Heart left ventricle (tissue), 13 donors: ENCODE measurements around the gene ESYT3.

Experiments
- CTCF ChIP-seq, 12 donors: fragments of 200-600 bp; sonication (generic) in 4 of 12; IDR thresholded peaks; one replicate each; pipeline versions ENCODE4 v1.5.0 to v1.8.0; 2018 to 2022; ENCODE audit warnings: antibody characterized with exemption in 12 of 12, mild to moderate bottlenecking in 5 of 12
- POLR2A ChIP-seq, 2 donors: fragments of 450-650 bp; IDR thresholded peaks; one replicate each; pipeline ENCODE4 v1.6.1; 2017; ENCODE audit warnings: antibody characterized with exemption in 2 of 2, mild to moderate bottlenecking in 2 of 2, moderate library complexity in 2 of 2
- donor health status: ischemic (EF 13 %, LVEDD 7.1; RV severe dilation, severe dysfunction).
- donor health status: DM: no; HTN: yes; CAD: no.
- donor health status: DM: no; HTN: no; CAD: no.
- donor health status: ischemic (EF 25% LVEDD 6.9; RV normal size, moderate dysfunction).
- donor health status: ischemic (EF 25% LVEDD 5.7; RV mildly dilated, moderate dysfunction).
- donor health status: ischemic (EF 35%, LVEDD 5.7; RV mildly dilated, moderate dysfunction).
- donor health status: nonischemic (EF 11% LVEDD 7.7; RV severe dilation, severe dysfunction).
- donor health status: DM: yes; HTN: yes; CAD: no.
- donor health status: PGD.
- donor health status: ischemic (EF 29% LVEDD 5.4; RV normal size, mild dysfunction).
- donor health status: nonischemic (EF 23%, LVEDD 6.1; RV moderate dilation, normal function).

- TF ChIP-seq CTCF (IDR thresholded peaks at IDR 0.05) (no peak), POLR2A (IDR thresholded peaks at IDR 0.05) (no peak)
These were observed 39.0 kb downstream of the ESYT3 start for GRCh38 chr3:138473391-138473790.
